ENCODE results near the gene VILL. TPM values are rescaled to one million over a fixed set of nuclear protein-coding genes. Genes with fewer than 3 reads are reported as not detected.

VILL gene
- total RNA-seq, 1 donor from 2014 or later = 2.3 TPM

GRCh38 chr3:38038447-38038911 lies 47.9 kb downstream of the VILL start:
- no peak for TF ChIP-seq CTCF (IDR thresholded peaks at IDR 0.05)
- Mint-ChIP-seq H3K27me3 (ENCODE audit: unreplicated experiment) (peaks cover 13% of the 10 kb centered on the region), H3K9me3 (ENCODE audit: unreplicated experiment) (no peaks in the 10 kb centered on the region), H3K27ac (ENCODE audit: unreplicated experiment) (no peak overlapping the region), H3K36me3 (ENCODE audit: unreplicated experiment) (no peaks in the 10 kb centered on the region), H3K4me1 (ENCODE audit: unreplicated experiment) (peaks cover 15% of the 10 kb centered on the region), H3K4me3 (ENCODE audit: unreplicated experiment) (peak overlapping the region; percentile 70)
- DNase-seq (ENCODE audit: extremely low spot score, unreplicated experiment) = no peak

- TF ChIP-seq CTCF (IDR thresholded peaks at IDR 0.05) = no peak
- Mint-ChIP-seq H3K4me3 (ENCODE audit: unreplicated experiment) (peak within 1 kb of the TSS; percentile 70), H3K36me3 (ENCODE audit: unreplicated experiment) (no peaks in the 10 kb centered on the region), H3K27ac (ENCODE audit: unreplicated experiment) (no peak within 1 kb of the TSS), H3K4me1 (ENCODE audit: unreplicated experiment) (peaks cover 15% of the 10 kb centered on the region), H3K9me3 (ENCODE audit: unreplicated experiment) (no peaks in the 10 kb centered on the region), H3K27me3 (ENCODE audit: unreplicated experiment) (peaks cover 13% of the 10 kb centered on the region)
- no peak for DNase-seq (ENCODE audit: extremely low spot score, unreplicated experiment)
Measured at GRCh38 chr3:38039101-38039898, 48.7 kb downstream of the VILL start, which contains the start of gene DLEC1. Gene DLEC1, plus strand, starts transcription at chr3:38039208. Its CDS starts 18 bp downstream, at chr3:38039226.

GRCh38 chr3:38039899-38040261 lies 49.3 kb downstream of the VILL start:
- TF ChIP-seq CTCF (IDR thresholded peaks at IDR 0.05) = peak; percentile 28
- DNase-seq (ENCODE audit: extremely low spot score, unreplicated experiment) = no peak
- Mint-ChIP-seq H3K4me3 (ENCODE audit: unreplicated experiment) (peak overlapping the region; percentile 70), H3K27me3 (ENCODE audit: unreplicated experiment) (peaks cover 16% of the 10 kb centered on the region), H3K27ac (ENCODE audit: unreplicated experiment) (no peak overlapping the region), H3K36me3 (ENCODE audit: unreplicated experiment) (no peaks in the 10 kb centered on the region), H3K4me1 (ENCODE audit: unreplicated experiment) (peaks cover 15% of the 10 kb centered on the region), H3K9me3 (ENCODE audit: unreplicated experiment) (no peaks in the 10 kb centered on the region)

- Mint-ChIP-seq H3K4me1 (ENCODE audit: unreplicated experiment) (peaks cover 15% of the 10 kb centered on the region), H3K27me3 (ENCODE audit: unreplicated experiment) (peaks cover 21% of the 10 kb centered on the region), H3K9me3 (ENCODE audit: unreplicated experiment) (no peaks in the 10 kb centered on the region), H3K36me3 (ENCODE audit: unreplicated experiment) (no peaks in the 10 kb centered on the region), H3K27ac (ENCODE audit: unreplicated experiment) (no peak overlapping the region), H3K4me3 (ENCODE audit: unreplicated experiment) (no peak overlapping the region)
- DNase-seq (ENCODE audit: extremely low spot score, unreplicated experiment) = no peak
- TF ChIP-seq CTCF (IDR thresholded peaks at IDR 0.05) = no peak
Measured at GRCh38 chr3:38040401-38040800, 49.8 kb downstream of the VILL start.

- peaks cover 15% of the 10 kb centered on the region for H3K4me1 Mint-ChIP-seq (ENCODE audit: unreplicated experiment)
- H3K27me3 Mint-ChIP-seq (ENCODE audit: unreplicated experiment) = peaks cover 45% of the 10 kb centered on the region
- TF ChIP-seq CTCF (IDR thresholded peaks at IDR 0.05) = no peak
- no peaks in the 10 kb centered on the region for H3K36me3 Mint-ChIP-seq (ENCODE audit: unreplicated experiment)
- H3K4me3 Mint-ChIP-seq (ENCODE audit: unreplicated experiment) = no peak overlapping the region
- H3K9me3 Mint-ChIP-seq (ENCODE audit: unreplicated experiment) = no peaks in the 10 kb centered on the region
- no peak overlapping the region for H3K27ac Mint-ChIP-seq (ENCODE audit: unreplicated experiment)
- DNase-seq (ENCODE audit: extremely low spot score, unreplicated experiment) = no peak
Measured at GRCh38 chr3:38043486-38043885, 52.9 kb downstream of the VILL start.

Measured in osteocyte (in vitro differentiated cells).